Tibial nerve (tissue), 3 donors: Measurements from ENCODE around the gene GTF3C1.

Experiments
- POLR2A ChIP-seq, 2 donors: fragments of 450-650 bp; IDR thresholded peaks; one replicate each; pipeline ENCODE4 v1.6.1; 2017; ENCODE audit warnings: antibody characterized with exemption in 2 of 2, mild to moderate bottlenecking in 2 of 2, moderate library complexity in 2 of 2
- TF ChIP-seq, protein P1 (sequence below), 5 experiments: fragments of 200-600 bp in 3 of 5; fragments of 450-650 bp in 2 of 5; sonication (generic) in 3 of 5; IDR thresholded peaks; one replicate each; pipeline ENCODE4 v1.5.1; 2016 to 2019; ENCODE audit warnings: antibody characterized with exemption in 5 of 5, mild to moderate bottlenecking in 3 of 5, moderate library complexity in 2 of 5

DNA sequence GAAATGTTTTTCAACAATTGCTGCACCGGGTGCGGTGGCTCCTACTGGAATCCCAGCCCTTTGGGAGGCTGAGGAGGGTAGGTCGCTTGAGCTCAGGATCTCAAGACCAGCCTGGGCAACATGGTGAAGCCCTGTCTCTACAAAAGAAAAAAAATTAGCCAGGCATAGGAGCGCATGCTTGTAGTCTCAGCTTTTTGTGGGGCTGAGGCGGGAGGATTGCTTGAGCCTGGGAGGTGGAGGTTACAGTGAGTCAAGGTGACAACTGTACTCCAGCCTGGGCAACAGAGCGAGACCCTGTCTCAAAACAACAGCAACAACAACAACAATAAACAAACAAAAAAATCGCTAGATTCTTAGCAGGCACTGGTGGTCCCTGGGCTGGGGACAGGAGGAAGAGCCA, 119.2 kb downstream of the GTF3C1 start:
- TF ChIP-seq, protein P1, sequence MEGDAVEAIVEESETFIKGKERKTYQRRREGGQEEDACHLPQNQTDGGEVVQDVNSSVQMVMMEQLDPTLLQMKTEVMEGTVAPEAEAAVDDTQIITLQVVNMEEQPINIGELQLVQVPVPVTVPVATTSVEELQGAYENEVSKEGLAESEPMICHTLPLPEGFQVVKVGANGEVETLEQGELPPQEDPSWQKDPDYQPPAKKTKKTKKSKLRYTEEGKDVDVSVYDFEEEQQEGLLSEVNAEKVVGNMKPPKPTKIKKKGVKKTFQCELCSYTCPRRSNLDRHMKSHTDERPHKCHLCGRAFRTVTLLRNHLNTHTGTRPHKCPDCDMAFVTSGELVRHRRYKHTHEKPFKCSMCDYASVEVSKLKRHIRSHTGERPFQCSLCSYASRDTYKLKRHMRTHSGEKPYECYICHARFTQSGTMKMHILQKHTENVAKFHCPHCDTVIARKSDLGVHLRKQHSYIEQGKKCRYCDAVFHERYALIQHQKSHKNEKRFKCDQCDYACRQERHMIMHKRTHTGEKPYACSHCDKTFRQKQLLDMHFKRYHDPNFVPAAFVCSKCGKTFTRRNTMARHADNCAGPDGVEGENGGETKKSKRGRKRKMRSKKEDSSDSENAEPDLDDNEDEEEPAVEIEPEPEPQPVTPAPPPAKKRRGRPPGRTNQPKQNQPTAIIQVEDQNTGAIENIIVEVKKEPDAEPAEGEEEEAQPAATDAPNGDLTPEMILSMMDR (IDR thresholded peaks at IDR 0.05), result no peak
- no peak for TF ChIP-seq POLR2A (IDR thresholded peaks at IDR 0.05)
